MM.1S (cell line): ENCODE data around the gene STAMBP.

Source experiments
- DNase-seq: peaks from one replicate; pipeline ENCODE4 v3.0.0-alpha.2; 2015
- H2AFZ ChIP-seq: fragments of 300-600 bp; sonication (generic); 2 replicates; pipeline ENCODE4 v1.6.0; 2016; ENCODE audit warnings: antibody characterized with exemption, low read length
- H3F3A ChIP-seq: fragments of 300-600 bp; sonication (generic); 2 replicates; pipeline ENCODE4 v1.6.1; 2016; ENCODE audit warnings: mild to moderate bottlenecking, antibody characterized with exemption, low read length, moderate library complexity, mixed read lengths; ENCODE audit not compliant: insufficient read depth
- H3K27ac ChIP-seq: fragments of 300-600 bp; sonication (generic); 2 replicates; pipeline ENCODE4 v1.5.1; 2016; ENCODE audit warnings: mild to moderate bottlenecking, low read length
- H3K27me3 ChIP-seq: fragments of 300-600 bp; sonication (generic); replicated peaks from 2 replicates; pipeline ENCODE4 v1.6.0; 2016; ENCODE audit warnings: low read length; ENCODE audit not compliant: insufficient read depth
- H3K36me3 ChIP-seq: fragments of 300-600 bp; sonication (generic); replicated peaks from 2 replicates; pipeline ENCODE4 v1.6.1; 2016; ENCODE audit warnings: mild to moderate bottlenecking, low read length, mixed read lengths; ENCODE audit not compliant: insufficient read depth
- H3K4me1 ChIP-seq: fragments of 300-600 bp; sonication (generic); 2 replicates; pipeline ENCODE4 v1.6.1; 2016; ENCODE audit warnings: low read length, mixed read lengths
- H3K4me2 ChIP-seq: fragments of 300-600 bp; sonication (generic); 2 replicates; pipeline ENCODE4 v1.6.0; 2016; ENCODE audit warnings: low read depth, low read length
- H3K4me3 ChIP-seq: fragments of 300-600 bp; sonication (generic); 2 replicates; pipeline ENCODE4 v1.5.1; 2016; ENCODE audit warnings: low read length, mixed read lengths
- H3K79me2 ChIP-seq: fragments of 300-600 bp; sonication (generic); 2 replicates; pipeline ENCODE4 v1.6.1; 2016; ENCODE audit warnings: mixed run types, low read length, mixed read lengths
- H3K9ac ChIP-seq: fragments of 300-600 bp; sonication (generic); 2 replicates; pipeline ENCODE4 v1.6.1; 2016; ENCODE audit warnings: low read length, mixed read lengths
- H3K9me2 ChIP-seq: fragments of 300-600 bp; sonication (generic); replicated peaks from 2 replicates; pipeline ENCODE4 v1.6.1; 2016; ENCODE audit warnings: mild to moderate bottlenecking, low read length, mixed read lengths; ENCODE audit not compliant: insufficient read depth
- H3K9me3 ChIP-seq: fragments of 300-600 bp; sonication (generic); replicated peaks from 2 replicates; pipeline ENCODE4 v1.6.1; 2016; ENCODE audit warnings: mild to moderate bottlenecking, low read length, mixed read lengths; ENCODE audit not compliant: insufficient read depth
- H4K20me1 ChIP-seq: fragments of 300-600 bp; sonication (generic); 2 replicates; pipeline ENCODE4 v1.6.1; 2016; ENCODE audit warnings: mild to moderate bottlenecking, low read length, moderate library complexity, mixed read lengths; ENCODE audit not compliant: insufficient read depth
- CTCF ChIP-seq: fragments of 300-600 bp; sonication (generic); IDR thresholded peaks from 2 replicates; pipeline ENCODE4 v1.5.1; 2016; ENCODE audit warnings: antibody characterized with exemption, low read length, mixed read lengths
- EZH2 ChIP-seq: fragments of 300-600 bp; sonication (generic); optimal IDR thresholded peaks from 2 replicates; pipeline ENCODE3; 2017; ENCODE audit warnings: low read depth, mild to moderate bottlenecking, antibody characterized with exemption, low read length, mixed read lengths
- EZH2phosphoT487 ChIP-seq: fragments of 300-600 bp; sonication (generic); IDR thresholded peaks from 2 replicates; pipeline ENCODE4 v1.6.1; 2018; ENCODE audit warnings: antibody characterized with exemption, low read length

STAMBP gene

GRCh38 chr2:73811878-73812277 lies 16.9 kb upstream of the STAMBP start:
- Histone ChIP-seq H3F3A (no peaks in the 10 kb centered on the region), H3K4me3 (no peak overlapping the region), H3K27me3 (no peaks in the 10 kb centered on the region), H3K4me1 (no peaks in the 10 kb centered on the region), H3K36me3 (no peaks in the 10 kb centered on the region), H3K9ac (no peak overlapping the region), H2AFZ (no peak overlapping the region), H4K20me1 (no peaks in the 10 kb centered on the region), H3K9me2 (no peaks in the 10 kb centered on the region), H3K79me2 (no peaks in the 10 kb centered on the region), H3K27ac (no peak overlapping the region), H3K9me3 (no peaks in the 10 kb centered on the region), H3K4me2 (no peak overlapping the region)
- no peak for DNase-seq
- TF ChIP-seq EZH2 (no peak), CTCF (no peak), EZH2phosphoT487 (no peak)

DNA sequence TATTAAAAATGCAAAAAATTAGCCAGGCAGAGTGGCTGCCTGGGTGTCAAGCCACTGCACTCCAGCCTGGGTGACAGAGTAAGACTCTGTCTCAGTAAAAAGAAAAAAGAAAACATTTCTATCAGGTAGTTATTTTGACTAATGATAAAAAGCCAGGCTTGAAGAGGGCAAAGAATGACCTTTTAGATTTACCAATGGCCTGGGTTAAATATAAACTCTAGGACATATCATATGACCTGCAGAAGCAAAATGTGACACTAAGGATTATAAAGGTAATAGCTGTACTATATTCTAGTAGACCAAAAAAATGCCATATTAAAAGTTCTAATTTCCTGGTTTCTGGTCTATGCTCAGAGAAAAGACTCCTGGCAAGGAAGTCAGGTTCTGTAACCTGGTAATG lies 16.1 kb upstream of the STAMBP start:
- Histone ChIP-seq H3K9me2 (no peaks in the 10 kb centered on the region), H3K4me2 (no peak overlapping the region), H3K9ac (no peak overlapping the region), H3K79me2 (no peaks in the 10 kb centered on the region), H3K27ac (no peak overlapping the region), H3K9me3 (no peaks in the 10 kb centered on the region), H4K20me1 (no peaks in the 10 kb centered on the region), H3K36me3 (no peaks in the 10 kb centered on the region), H3K4me3 (no peak overlapping the region), H3K27me3 (no peaks in the 10 kb centered on the region), H3F3A (no peaks in the 10 kb centered on the region), H3K4me1 (no peaks in the 10 kb centered on the region), H2AFZ (no peak overlapping the region)
- DNase-seq: no peak
- TF ChIP-seq CTCF (no peak), EZH2 (no peak), EZH2phosphoT487 (no peak)

DNA sequence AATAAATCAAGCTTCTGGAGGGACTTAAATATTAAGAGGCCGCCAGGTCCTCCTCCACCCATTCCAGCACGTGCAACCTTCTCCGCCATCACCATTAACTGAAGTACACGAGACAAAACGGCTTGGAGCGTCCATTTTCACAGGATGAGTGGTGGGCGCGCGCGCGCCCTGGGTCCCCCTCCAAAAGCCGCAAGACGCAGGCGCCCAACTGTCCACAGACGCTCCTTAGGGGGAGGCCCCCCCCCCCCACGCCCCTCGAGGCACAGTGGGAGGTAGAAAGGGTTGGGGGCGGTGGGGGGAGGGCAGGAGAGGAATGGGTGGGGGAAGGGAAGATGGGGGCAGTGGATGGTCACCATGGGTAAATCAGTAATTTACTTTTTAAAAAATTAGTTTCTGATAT lies 10.5 kb upstream of the STAMBP start:
- no peaks in the 10 kb centered on the region for H3K9me3 ChIP-seq
- peaks cover 17% of the 10 kb centered on the region for H3K4me1 ChIP-seq
- no peaks in the 10 kb centered on the region for H3K9me2 ChIP-seq
- TF ChIP-seq CTCF (no peak), EZH2phosphoT487 (no peak), EZH2 (no peak)
- no peaks in the 10 kb centered on the region; the same call in 1 of the 2 replicates for H3F3A ChIP-seq
- H3K4me3 ChIP-seq: no peak overlapping the region
- H4K20me1 ChIP-seq: no peaks in the 10 kb centered on the region
- no peak for DNase-seq
- no peaks in the 10 kb centered on the region for H3K27me3 ChIP-seq
- no peak overlapping the region for H2AFZ ChIP-seq
- H3K27ac ChIP-seq: no peak overlapping the region
- no peak overlapping the region for H3K9ac ChIP-seq
- H3K4me2 ChIP-seq: no peak overlapping the region
- no peaks in the 10 kb centered on the region for H3K36me3 ChIP-seq
- no peaks in the 10 kb centered on the region for H3K79me2 ChIP-seq
